ENCODE data around the gene APBA2. TPM values are rescaled to one million over a fixed set of nuclear protein-coding genes. Genes with fewer than 3 reads are reported as not detected.

Gene APBA2
- total and polyA plus RNA-seq, 2 of the 4 experiments (the other 2 are of a cell fraction): 21.7 to 33.0 TPM

DNA sequence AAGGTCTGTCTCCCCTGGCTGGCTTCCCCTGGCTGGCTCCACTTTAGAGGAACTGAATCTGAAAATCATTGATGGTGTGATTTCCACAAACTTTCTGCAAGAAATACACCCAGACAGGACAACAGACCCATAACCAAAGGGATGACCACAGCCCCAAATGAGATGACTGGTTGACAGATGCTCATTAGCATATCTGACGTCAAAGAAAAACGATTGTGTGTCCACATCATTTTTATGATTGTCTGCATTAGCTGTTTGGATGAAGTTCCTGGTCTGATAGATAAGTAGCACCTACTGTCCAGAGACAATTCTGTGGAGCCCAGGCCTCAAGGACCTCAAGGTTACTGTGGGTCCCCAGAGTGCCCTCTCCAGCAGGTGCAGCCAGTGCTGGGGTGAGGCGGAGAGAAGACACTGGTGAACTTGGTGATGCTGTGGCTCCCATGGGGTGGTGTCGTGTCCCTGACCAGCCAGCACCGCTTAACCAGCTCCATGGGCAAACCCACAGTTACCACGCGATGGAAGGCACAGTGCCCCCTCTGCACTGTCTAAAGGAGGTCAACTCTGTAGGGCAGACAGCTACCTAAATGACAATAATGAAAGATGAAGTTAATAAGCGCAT lies 256.5 kb downstream of the APBA2 start:
- H2BK15ac ChIP-seq (ENCODE audit: low read depth, low read length): no peak overlapping the region
- dilution Hi-C loops (cut with HindIII; ENCODE audit: low sequenced_read_pairs, unreplicated experiment) (no loop called here), in situ Hi-C loops (cut with MboI; ENCODE audit: low sequenced_read_pairs) (loop anchor here (25.0 kb wide), 1 partner anchor 920 kb away; no protein-coding TSS in a partner anchor), intact Hi-C loops (cut with micrococcal nuclease) (no loop called here)
- DNase-seq (no peak), ATAC-seq (ENCODE audit: low read depth) (no peak)
- WGBS, 2 experiments (ENCODE audit: extremely low coverage in 2 of 2, insufficient read length in 1 of 2): no CpG with 5 or more reads among the region's 8 CpGs
- no peak overlapping the region for H2AFZ ChIP-seq (replicated peaks; ENCODE audit: low read length, poor library complexity)
- H3K4me1 ChIP-seq (ENCODE audit: control insufficient read depth, insufficient read depth, low read length): no peaks in the 10 kb centered on the region
- H3K9me1 ChIP-seq (ENCODE audit: insufficient read depth, low read length): no peaks in the 10 kb centered on the region
- no peak overlapping the region for H3K4me3 ChIP-seq (ENCODE audit: insufficient read depth, low read depth, low read length)
- no peak overlapping the region for H4K5ac ChIP-seq (ENCODE audit: low read depth, low read length)
- CTCF ChIA-PET: no interaction called here
- no peak overlapping the region for H3K4ac ChIP-seq (ENCODE audit: low read depth, low read length)
- H3K23ac ChIP-seq (ENCODE audit: low read depth, low read length): no peak overlapping the region
- POLR2A ChIA-PET (ENCODE audit: unreplicated experiment): no interaction called here
- H4K8ac ChIP-seq (ENCODE audit: low read depth in 2 of 2, low read length in 2 of 2): no peak overlapping the region
- H2AK9ac ChIP-seq (replicated peaks; ENCODE audit: low read depth, low read length, poor library complexity): peak overlapping the region; percentile 15
- H3K9ac ChIP-seq (ENCODE audit: low read depth, low read length): no peak overlapping the region
- H3K56ac ChIP-seq (ENCODE audit: extremely low read depth, insufficient read depth, low read length): no peak overlapping the region
- H4K91ac ChIP-seq (ENCODE audit: insufficient read depth, low read depth, low read length): no peak overlapping the region
- H4K20me1 ChIP-seq (ENCODE audit: insufficient read depth, low read length): no peaks in the 10 kb centered on the region
- no TSS peak for BruUV-seq (replicated peaks)
- H3K27ac ChIP-seq (ENCODE audit: insufficient read depth, low read length): no peak overlapping the region
- H2BK120ac ChIP-seq (ENCODE audit: low read depth, low read length): no peak overlapping the region
- TF ChIP-seq RFX5 (IDR thresholded peaks at IDR 0.05; ENCODE audit: low read depth, low read length) (no peak), MAZ (IDR thresholded peaks at IDR 0.05; ENCODE audit: borderline replicate concordance, low read depth, low read length) (no peak), POLR2A (IDR thresholded peaks at IDR 0.05; ENCODE audit: low read depth, low read length) (no peak), MXI1 (IDR thresholded peaks at IDR 0.05; ENCODE audit: borderline replicate concordance, low read depth, low read length) (no peak), MAFK (IDR thresholded peaks at IDR 0.05; ENCODE audit: low read depth, low read length) (no peak), BHLHE40 (IDR thresholded peaks at IDR 0.05; ENCODE audit: low read depth, low read length) (no peak), CHD1 (IDR thresholded peaks at IDR 0.05; ENCODE audit: low read depth, low read length) (no peak), CEBPB (IDR thresholded peaks at IDR 0.05; ENCODE audit: low read depth, low read length) (no peak), FOS (IDR thresholded peaks at IDR 0.05; ENCODE audit: low read depth, low read length) (no peak), NFE2L2 (IDR thresholded peaks at IDR 0.05; ENCODE audit: low read depth, low read length) (no peak), RAD21 (IDR thresholded peaks at IDR 0.05; ENCODE audit: low read length) (no peak), RCOR1 (IDR thresholded peaks at IDR 0.05; ENCODE audit: insufficient replicate concordance, low read length) (no peak), SMC3 (IDR thresholded peaks at IDR 0.05; ENCODE audit: low read depth, low read length) (no peak)
- TF ChIP-seq, protein P1, sequence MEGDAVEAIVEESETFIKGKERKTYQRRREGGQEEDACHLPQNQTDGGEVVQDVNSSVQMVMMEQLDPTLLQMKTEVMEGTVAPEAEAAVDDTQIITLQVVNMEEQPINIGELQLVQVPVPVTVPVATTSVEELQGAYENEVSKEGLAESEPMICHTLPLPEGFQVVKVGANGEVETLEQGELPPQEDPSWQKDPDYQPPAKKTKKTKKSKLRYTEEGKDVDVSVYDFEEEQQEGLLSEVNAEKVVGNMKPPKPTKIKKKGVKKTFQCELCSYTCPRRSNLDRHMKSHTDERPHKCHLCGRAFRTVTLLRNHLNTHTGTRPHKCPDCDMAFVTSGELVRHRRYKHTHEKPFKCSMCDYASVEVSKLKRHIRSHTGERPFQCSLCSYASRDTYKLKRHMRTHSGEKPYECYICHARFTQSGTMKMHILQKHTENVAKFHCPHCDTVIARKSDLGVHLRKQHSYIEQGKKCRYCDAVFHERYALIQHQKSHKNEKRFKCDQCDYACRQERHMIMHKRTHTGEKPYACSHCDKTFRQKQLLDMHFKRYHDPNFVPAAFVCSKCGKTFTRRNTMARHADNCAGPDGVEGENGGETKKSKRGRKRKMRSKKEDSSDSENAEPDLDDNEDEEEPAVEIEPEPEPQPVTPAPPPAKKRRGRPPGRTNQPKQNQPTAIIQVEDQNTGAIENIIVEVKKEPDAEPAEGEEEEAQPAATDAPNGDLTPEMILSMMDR (conservative IDR thresholded peaks at IDR 0.05; ENCODE audit: low read depth, low read length): no peak
- TF ChIP-seq, protein P2, sequence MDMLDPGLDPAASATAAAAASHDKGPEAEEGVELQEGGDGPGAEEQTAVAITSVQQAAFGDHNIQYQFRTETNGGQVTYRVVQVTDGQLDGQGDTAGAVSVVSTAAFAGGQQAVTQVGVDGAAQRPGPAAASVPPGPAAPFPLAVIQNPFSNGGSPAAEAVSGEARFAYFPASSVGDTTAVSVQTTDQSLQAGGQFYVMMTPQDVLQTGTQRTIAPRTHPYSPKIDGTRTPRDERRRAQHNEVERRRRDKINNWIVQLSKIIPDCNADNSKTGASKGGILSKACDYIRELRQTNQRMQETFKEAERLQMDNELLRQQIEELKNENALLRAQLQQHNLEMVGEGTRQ (IDR thresholded peaks at IDR 0.05; ENCODE audit: low read depth, low read length): no peak
- TF ChIP-seq, protein P3, sequence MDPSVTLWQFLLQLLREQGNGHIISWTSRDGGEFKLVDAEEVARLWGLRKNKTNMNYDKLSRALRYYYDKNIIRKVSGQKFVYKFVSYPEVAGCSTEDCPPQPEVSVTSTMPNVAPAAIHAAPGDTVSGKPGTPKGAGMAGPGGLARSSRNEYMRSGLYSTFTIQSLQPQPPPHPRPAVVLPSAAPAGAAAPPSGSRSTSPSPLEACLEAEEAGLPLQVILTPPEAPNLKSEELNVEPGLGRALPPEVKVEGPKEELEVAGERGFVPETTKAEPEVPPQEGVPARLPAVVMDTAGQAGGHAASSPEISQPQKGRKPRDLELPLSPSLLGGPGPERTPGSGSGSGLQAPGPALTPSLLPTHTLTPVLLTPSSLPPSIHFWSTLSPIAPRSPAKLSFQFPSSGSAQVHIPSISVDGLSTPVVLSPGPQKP (IDR thresholded peaks at IDR 0.05; ENCODE audit: borderline replicate concordance, low read depth, low read length): no peak
- H2BK5ac ChIP-seq (ENCODE audit: low read depth, low read length, poor library complexity, severe bottlenecking): no peak overlapping the region
- H3K9me3 ChIP-seq (ENCODE audit: control insufficient read depth, insufficient read depth, low read length): no peaks in the 10 kb centered on the region
- H3K18ac ChIP-seq (ENCODE audit: low read depth, low read length): no peak overlapping the region
- no peaks in the 10 kb centered on the region for H3K79me1 ChIP-seq (ENCODE audit: low read depth in 1 of 2, low read length in 2 of 2)
- H3K4me2 ChIP-seq (ENCODE audit: low read depth, low read length): no peak overlapping the region
- H3K36me3 ChIP-seq (ENCODE audit: control insufficient read depth, insufficient read depth, low read length): no peaks in the 10 kb centered on the region
- no peak overlapping the region for H3K14ac ChIP-seq (replicated peaks; ENCODE audit: low read depth, low read length)
- H3K27me3 ChIP-seq (ENCODE audit: control insufficient read depth, insufficient read depth, low read length): peaks cover 13% of the 10 kb centered on the region; the same call in 1 of the 2 replicates
- H2AK5ac ChIP-seq (ENCODE audit: low read depth, low read length): no peak overlapping the region
- H2BK20ac ChIP-seq (ENCODE audit: low read depth, low read length): no peak overlapping the region
